H1 (cell line): Measurements from ENCODE around the gene RBFOX1. TPM values are rescaled to one million over a fixed set of nuclear protein-coding genes. Genes with fewer than 3 reads are reported as not detected.

Experiments
- PHF8 ChIP-seq: fragments of 200-600 bp; sonication (generic); conservative IDR thresholded peaks from 2 replicates; pipeline ENCODE4 v1.7.1; 2012; ENCODE audit warnings: low read depth, mild to moderate bottlenecking, inconsistent platforms, low read length, moderate library complexity
- polyA plus RNA-seq, 7 experiments: library from polyadenylated mRNA; depleted of rRNA in 3 of 7; stranded (reverse) in 5 of 7; unstranded in 2 of 7; fragments of >200 nt in 5 of 7; fragments of 200-250 nt in 2 of 7; gene quantifications; 1 replicate in 5 of 7; 2 replicates in 1 of 7; 4 replicates in 1 of 7; pipeline versions ENCODE4 v1.2.1 to v1.2.3, GENCODE V29; 2011 to 2013; ENCODE audit warnings: missing spikeins in 2 of 7, mixed read lengths in 2 of 7
- total RNA-seq: library from RNA; stranded (reverse); fragmentation: NEBNext Ultra II Directional; extraction: Animal tissue kit (Norgen Biotek cat#: 25700); gene quantifications from 2 replicates; pipeline ENCODE4 v1.2.1, GENCODE V29; 2021

The RBFOX1 gene
- total and polyA plus RNA-seq, 2 of the 8 experiments (the other 6 are each of a cell fraction or from before 2014, with no cell fraction given) = 1.7 to 2.8 TPM

DNA sequence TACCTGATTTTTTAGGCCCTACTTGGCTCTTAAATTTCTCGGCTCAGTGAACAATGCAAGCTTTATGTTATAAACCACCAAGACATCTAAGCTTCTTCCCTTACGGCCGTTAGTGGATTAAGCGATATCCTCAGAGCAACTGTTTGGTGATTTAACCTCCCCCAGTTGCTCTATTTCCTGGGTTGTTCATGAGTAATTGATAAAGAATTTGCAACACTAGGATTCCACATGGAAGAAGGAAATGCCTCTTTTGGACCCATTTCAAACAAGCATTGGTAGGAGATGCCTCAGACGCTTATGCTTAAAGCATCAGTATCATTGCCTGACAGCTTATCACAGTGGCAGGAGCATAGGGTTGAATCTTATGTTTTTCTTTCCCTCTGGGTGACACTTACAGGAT is 65.3 kb downstream of the RBFOX1 start (continued):
- TF ChIP-seq PHF8 = no peak
